GOT3 (cell line): ENCODE results near the gene PEX5.

Experiments used
- DNase-seq: peaks from one replicate; lab custom pipeline; 2025; ENCODE audit warnings: mixed read lengths; lab: John Stamatoyannopoulos, UW

Gene PEX5

DNA sequence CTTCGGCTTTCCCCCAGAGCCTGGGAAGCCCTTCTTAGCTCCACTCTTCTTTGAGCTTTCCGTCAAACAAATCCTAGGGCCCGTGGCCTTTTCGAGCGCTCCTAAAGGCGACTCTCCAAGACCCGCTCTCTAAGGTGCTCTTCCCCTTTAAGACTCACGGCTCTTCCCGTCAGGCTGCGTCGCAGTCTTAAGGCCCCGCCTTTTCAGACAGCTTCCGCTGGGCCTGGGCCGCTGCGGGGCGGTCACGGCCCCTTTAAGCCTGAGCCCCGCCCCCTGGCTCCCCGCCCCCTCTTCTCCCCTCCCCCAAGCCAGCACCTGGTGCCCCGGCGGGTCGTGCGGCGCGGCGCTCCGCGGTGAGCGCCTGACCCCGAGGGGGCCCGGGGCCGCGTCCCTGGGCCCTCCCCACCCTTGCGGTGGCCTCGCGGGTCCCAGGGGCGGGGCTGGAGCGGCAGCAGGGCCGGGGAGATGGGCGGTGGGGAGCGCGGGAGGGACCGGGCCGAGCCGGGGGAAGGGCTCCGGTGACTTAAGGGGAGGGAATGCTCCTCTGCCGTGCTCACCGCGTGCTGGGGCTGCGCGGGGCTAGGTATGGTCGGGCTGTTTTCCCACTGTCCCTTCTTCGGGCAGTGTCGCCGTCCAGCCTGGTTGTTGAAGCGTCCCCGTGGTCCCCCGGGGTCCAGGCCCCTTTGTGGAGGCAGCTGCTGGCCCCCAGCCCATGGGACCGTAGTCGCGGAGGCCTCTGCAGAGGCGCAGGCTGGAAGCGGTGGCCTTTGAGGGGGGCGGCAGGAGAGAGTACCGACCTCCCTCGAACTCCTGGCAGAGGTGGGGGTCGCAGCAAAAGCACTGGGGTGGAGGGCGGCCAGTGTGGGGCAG, at the start of gene PEX5:
PEX5 (plus strand) TSS at position 289 of the 870 bp plus-strand sequence. CDS start 692 bp downstream, outside the sequence.
- no peak for DNase-seq

DNA sequence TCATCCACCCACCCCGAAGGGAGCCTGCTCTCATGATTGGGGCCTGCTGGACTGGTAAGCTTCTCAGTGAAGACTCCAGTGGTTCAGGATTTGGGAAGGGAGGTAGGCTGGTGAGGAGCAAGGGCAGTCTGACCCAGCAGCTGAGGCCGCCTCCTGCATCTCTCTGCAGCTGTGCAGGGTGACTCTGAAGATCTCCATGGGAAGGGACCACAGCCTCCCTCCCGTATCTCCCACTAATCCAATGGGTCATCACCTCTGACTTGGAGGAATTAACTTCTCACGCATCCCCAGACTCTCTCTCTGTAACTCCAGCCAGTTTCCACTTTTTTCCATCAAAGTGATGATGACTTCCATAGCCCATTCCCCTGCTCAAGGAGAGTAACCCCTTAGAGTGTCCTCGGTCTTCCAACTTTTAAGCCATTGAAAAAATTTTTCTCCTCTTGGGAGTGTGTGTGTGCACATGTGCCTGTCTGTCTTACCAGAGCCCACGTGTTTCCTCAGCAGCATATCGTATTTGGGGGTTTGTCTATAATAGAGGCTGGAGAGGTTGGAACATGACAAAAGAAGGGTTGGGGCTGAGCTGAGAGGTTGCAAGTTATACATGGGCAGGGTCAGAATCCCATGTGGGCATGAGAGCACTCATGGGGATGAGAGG, 48.0 kb upstream of the PEX5 start:
- no peak for DNase-seq

DNA sequence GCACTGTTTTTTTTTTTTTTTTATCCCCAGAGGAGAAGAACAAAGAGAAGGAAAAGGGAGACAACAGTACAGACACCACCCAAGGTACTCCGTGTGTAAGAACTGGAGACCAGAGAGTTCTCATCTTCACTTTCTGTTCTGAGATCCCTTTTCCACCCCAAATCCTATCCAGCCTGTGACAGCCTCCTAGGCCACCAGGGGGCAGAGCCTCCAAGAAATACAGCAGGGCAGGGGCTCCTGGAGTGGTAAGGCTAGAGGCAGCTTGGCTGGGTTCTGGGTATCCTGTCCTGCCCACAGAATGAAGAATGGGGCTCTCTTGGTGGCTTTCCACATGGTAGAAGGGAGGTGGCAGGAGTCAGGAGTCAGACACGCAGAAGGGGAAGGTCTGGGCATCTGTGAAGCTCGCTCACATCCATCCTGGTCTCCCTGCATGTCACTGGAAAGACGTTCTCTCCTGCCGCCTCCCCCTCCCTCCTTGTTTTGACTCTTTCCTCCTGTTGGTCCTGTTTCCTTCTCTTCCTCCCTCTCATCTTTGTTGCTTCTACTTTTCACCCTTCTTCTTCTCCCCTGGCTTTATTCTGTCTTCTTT, 47.3 kb upstream of the PEX5 start:
- no peak for DNase-seq

DNA sequence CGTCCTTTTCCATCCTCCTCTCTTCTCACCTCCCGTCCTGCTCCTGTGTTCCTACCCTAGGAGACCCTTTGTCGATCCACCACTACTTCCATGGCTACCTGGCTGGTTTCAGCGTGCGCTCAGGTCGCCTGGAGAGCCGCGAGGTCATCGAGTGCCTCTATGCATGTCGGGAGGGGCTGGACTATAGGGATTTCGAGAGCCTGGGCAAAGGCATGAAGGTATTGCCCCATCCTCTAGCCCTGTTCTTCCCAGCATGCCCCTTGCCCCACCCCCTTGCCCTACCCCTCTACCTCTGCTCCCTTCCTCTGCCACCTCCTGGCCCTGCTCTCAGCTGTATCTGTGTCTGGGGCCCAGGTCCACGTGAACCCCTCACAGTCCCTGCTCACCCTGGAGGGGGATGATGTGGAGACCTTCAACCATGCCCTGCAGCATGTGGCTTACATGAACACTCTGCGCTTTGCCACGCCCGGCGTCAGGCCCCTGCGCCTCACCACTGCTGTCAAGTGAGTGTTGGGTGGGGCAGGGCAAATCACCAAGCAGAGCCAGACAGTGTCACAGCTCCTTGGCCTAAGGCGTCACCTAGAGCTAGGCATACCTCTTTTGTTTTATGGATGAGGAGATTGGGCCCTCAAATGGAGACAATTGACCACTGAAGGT, 46.5 kb upstream of the PEX5 start:
- DNase-seq, result no peak

DNA sequence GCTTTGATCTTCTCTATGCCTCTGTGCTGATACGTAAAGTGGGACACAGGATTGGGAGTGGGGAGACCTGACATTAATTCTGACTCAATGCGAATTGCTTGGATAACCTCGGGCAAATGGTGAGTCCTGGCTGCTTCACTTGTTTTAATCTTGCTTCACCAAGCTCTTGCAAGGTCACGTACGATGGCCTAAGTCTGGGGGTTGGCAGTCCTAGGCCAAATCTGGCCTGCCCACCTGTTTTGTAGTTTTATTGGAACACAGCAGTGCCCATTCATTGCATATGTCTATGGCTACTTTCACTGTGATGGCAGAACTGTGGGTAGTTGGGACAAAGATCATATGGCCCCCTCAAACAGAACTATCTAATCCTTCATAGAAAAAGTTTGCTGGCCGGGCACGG, 45.9 kb upstream of the PEX5 start:
- no peak for DNase-seq

DNA sequence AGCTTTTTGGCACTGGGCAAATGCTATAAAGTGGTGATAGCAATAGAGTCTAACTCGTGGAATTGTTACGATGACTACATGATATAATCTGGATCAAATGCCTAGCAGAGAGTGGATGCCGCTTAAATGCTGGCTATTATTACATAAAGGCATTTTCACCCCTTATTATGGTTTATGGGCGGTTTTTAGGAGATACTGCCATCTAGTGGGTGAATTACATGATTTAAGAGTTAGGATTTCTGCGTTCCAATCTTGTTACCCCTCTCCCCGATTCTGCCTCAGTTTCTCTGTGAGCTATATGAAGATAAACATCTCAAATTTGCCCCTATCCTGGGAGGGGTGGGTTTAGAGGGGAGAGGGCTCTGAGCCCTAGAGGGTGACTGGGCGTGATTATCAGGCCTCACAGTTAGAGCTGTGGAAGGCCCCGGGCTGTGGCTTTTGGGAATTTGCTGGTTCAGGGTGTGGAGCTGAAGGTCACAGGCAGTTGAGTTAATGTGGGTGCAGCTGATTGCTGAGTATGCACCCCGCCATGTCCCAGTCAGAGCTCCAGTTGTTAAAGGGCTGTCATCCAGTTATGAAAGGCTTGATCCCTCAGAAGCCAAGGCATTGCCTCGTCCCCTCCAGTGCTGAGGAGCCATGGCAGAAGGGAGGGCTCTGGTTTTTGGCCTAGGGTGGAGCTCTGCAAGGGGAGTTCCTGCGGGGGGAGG, 44.9 kb upstream of the PEX5 start:
- DNase-seq, result no peak

DNA sequence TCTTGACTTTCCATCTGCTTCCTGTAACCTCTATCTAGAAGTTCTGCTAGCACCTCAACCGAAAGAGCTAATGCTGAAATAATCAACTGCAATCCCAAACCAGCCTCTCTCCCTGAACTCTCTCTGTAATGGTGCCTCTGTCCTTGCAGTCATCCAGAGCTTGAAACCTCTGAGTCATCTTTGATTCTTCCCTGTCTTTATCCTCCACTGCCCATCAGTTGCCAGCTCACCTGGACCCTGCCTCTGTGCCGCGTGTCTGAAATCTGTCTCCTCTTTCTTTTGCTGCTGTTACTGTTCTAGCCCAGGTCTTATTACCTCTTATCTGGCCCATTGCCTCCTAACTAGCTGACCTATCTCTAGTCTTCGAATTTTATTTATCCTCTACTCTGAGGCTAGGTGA, 43.8 kb upstream of the PEX5 start:
- DNase-seq, result no peak

DNA sequence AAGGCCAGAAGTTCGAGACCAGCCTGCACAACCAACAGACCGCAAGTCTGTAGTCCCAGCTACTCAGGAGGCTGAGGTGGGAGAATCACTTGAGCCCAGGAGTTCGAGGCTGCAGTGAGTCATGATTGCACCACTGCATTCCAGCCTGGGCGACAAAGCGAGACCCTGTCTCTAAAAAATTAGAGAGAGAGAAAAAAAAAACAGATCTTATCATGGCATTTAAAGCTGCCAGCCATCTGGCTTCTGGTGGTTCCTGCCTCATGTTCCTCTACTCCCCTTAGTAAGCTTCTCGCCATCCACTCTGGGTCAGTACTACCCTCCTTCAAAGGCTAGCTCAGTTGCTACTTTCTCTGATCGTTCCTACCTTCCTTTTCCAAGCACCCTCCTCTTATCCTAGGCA, 43.3 kb upstream of the PEX5 start:
- DNase-seq, result no peak

DNA sequence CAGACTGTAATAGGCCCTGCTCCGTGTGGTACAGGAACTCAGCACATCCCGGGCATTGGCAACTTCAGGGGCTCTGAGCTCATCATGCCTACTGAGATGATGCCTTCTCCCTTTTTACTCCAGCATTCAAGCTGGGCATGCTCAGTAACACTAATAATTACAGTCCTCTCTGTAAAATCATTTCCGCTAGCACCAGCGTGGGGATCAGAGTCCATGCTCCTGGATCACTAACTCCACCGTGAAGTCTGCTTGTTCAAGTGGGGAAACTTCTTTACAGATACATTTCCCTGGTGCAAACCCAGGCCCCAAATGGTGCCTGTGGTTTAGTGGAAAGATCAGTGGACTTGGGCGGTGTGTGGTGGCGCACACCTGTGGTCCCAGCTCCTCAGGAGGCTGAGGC, 42.6 kb upstream of the PEX5 start:
- DNase-seq, result no peak

DNA sequence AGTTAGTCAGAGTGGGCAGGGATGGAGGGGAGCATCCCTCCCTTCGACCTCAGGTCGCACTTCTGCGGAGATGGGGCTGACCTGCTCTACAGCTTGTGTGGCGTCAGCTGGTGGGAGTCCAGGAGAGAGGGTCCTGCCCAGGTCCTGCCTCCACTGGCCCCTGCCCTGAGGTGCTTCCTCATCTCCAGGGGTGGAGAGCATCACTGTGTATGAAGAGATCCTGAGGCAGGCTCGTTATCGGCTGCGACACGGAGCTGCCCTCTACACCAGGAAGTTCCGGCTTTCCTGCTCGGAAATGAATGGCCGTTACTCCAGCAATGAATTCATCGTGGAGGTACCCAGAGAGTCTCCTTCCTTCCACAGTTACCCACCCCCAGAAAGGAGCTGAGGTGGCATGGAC, 39.1 kb upstream of the PEX5 start:
- no peak for DNase-seq

DNA sequence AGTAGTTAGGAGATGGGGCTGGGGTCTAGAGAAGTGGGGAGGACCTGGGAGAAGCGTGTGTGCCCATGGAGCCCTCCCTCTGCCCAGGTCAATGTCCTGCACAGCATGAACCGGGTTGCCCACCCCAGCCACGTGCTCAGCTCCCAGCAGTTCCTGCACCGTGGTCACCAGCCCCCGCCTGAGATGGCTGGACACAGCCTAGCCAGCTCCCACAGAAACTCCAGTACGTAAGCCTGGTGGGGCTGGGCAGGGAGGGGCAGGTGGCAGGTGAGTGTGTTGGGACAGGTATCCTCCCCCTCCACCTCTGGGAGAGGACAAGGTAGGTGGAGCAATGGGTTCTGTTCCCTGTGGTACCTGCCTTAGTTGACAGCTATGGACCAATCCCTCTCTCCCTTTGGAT, 38.6 kb upstream of the PEX5 start:
- no peak for DNase-seq

DNA sequence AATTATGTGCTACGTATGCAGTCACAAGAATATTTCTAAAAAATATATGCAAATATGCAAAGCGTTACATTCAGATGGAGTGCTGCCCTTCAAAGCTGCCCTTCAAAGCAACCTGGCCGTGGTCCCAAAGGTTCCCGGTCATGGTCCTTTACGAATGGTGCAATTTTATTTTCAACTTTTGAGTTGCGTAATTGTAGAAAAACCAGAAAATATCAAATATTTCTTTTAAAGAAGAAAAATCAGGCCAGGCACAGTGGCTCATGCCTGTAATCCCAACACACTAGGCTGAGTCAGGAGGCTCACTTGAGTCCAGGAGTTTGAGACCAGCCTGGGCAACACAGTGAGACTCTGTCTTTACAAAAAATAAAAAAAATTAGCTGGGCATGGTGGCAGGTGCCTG, 38.0 kb upstream of the PEX5 start:
- DNase-seq, result no peak

DNA sequence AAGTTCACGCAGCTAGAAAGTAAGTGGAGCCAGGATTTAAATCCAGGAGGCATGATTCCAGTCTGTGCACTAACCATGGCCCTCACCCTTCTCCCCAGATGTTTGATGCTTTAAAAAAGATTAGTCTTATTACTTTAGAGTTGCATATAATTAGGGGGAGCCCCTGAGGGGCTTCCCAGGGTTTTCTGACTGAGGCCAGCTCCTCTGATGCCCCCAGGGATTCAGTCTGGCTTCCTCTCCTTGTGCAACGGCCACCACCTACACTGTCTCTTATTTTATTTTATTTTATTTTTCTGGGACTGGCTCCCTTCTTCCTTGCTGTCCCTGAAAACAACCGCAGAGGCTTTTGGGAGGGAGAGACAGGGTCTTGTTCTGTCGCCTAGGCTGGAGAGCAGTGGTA, 36.7 kb upstream of the PEX5 start:
- no peak for DNase-seq

DNA sequence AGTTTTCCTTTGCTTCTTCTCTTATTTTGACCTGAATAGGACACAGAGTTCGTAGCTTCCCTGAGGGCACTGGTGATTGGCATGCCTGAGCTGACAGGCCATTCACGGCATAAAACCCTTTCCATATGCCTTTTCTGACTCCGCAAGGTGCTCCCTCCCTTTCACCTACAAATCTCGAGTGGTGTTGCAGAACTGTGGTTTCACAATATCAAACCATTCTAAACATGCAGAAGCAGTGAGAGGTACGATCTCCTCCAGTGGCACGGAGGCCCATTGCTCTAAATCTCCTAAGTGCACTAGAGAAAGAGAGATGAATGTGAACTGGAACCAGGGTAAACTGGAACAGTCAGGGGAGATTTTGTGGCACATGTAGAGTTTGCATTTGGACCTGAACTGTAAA, 35.4 kb upstream of the PEX5 start:
- no peak for DNase-seq

DNA sequence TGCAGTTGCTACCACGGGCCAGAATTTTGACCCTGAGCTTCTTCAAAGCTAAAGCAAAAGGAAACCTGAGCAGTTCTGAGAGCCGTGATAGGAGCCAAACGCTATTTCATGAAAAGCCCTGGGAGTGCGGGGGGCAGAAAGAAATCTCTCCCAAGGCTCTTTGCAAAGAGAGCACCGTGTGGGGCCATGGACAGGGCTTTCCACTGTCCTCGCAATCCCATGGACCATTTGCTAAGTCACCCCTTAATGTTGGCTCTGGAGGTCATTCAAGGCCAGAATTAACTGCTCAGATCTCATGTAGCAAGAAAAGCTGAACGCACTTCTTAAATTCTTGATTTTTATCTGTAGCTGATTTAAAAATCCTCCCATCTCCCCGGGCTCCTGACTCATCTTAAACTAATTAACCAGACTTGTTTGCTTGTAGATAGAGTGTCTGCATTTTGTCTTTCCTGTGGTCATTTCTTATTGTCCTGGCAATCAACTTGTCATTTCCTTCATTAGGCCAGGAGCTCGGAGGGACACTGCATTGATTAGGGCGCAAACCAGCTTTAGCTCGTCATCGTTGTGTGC, 34.5 kb upstream of the PEX5 start:
- no peak for DNase-seq

DNA sequence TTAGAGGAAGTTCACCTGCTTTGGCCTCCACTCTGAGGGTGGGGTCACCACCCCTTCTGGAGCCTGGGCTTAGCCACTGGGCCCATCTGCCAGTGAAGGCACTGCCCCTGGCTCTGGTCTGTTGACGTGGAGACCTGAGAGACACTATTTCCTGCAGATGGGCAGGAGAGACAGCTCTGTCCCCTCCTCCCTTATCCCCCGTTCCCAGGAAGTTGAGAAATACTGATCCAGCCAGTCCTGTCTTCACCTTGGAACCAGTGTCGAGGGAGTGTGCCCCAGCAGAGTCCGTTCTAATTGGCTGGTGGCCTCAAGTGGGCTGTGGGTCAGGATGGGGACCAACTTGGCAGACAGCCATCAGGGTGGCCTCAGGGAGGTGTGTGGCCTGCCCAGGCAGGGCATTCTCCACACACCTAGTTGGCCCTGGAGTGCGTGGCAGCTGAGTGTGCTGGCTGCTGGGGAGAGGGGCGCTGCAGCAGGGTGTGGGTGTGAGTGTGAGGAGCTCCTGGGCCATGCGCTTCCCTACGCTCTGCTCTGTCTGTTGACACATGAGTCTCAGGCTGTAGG, 33.9 kb upstream of the PEX5 start:
- no peak for DNase-seq

DNA sequence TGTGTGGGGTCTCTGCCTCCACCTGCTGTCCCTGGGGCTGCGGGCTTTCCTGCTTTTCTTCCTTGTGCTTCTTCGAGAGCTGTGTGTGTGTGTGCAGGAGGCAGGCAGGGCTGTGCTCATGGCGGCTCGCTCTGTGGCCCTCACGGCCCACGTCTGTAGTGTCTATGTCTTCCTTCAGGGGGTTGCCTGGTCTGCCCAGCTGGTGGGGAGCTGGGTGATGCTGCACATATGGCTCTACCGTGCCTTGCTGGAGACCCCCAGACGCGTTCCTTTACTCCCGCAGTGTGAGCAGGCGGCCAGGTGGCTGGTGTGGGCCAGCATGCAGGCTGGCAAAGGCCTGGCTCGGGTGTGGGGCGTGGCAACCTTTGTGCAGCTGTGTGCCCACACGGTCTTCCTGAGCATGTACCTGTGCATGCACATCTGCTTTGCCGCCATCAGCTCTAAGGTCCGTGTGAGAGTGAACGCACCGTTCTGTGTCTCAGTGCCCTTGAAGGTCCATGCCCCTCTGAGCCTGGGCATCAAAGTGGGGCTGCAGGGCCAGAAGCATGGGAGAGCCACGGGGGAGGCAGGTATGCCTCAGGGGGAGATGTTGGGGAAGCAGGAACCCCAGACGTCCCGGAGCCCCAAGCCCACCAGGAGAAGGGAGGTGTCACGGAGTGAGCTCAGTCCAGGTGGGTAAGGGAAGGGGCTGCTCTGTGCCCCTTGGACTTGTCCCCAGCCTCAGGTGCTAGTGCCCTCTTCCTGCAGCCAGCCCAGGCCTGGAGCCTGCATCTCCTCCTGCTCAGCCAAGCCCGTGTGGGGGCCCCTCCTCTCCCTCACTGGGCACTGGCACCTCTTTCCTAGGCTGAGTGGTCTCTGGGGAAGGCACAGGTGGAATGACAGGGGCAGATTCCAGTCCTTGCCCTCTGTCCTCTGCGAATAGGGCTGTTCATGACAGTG, 33.0 kb upstream of the PEX5 start:
- no peak for DNase-seq

DNA sequence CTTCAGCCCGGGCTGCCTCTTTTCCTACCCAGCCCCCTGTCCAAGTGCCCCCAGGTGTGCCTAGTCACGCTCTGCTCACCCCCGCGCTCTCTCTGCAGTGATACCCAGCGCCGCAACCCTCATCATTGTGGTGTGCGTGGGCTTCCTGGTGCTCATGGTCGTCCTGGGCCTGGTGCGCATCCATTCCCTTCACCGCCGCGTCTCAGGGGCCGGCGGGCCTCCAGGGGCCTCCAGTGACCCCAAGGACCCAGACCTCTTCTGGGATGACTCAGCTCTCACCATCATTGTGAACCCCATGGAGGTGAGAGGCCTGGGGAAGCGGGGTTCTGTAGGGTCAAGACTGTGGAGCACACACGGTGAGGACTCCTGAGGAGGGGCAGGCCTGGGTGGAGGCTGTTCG, 32.1 kb upstream of the PEX5 start:
- no peak for DNase-seq

DNA sequence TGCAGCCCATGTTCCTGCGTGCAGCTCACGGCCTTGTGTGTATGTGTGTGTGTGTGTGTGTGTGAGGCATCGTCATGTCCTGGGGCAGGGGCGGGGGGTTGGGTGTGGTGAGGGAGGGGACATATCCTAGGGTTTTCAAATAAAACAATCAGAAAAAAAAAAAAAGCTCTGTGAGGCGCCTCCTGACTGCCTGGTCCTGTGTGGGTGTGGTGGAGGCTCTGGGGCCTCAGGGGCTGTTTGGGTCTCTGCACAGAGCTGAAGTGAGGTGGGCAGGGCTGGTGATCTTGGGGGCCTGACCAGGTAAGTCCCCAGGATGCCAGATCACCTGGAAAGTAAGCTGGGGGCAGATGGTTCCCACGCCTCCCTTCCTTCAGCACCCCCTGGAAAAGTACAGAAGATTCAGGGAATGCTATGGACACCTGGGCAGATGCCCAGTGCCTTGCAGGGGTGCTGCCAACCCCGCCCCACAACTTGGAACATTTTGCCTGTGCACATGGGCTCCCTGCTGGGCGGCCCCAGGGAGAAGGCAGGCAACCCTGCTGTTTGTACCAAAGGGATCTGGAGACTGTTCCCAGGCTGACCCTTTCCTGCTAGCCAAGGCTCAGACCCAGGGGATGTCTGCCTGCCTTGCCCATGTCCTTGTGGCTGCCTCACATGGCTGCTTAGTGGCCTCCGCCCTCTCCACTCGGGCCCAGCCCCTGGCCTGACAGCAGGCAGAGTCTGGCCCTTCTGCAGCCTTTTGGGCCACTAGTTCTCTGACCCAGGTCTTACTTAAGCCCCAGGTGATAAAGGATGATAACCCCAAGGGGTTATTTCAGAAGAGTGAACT, 30.5 kb upstream of the PEX5 start:
- DNase-seq, result no peak
